Suprapubic skin (tissue), 4 donors: ENCODE measurements around the gene MCC. TPM values are rescaled to one million over a fixed set of nuclear protein-coding genes. Genes with fewer than 3 reads are reported as not detected.

Experiments
- DNase-seq, 2 donors: peaks; one replicate each; pipeline ENCODE4 v3.0.0-alpha.2; 2019; ENCODE audit warnings: low spot score in 2 of 2
- H3K27ac ChIP-seq: fragments of 200-600 bp; sonication (generic); one replicate; pipeline ENCODE4 v1.5.1; 2019
- H3K27me3 ChIP-seq: fragments of 200-600 bp; sonication (generic); one replicate; pipeline ENCODE4 v1.5.1; 2019
- H3K36me3 ChIP-seq: fragments of 200-600 bp; sonication (generic); one replicate; pipeline ENCODE4 v1.5.1; 2019
- H3K4me1 ChIP-seq: fragments of 200-600 bp; sonication (generic); one replicate; pipeline ENCODE4 v1.5.1; 2019
- H3K4me3 ChIP-seq: fragments of 200-600 bp; sonication (generic); one replicate; pipeline ENCODE4 v1.5.1; 2019; ENCODE audit warnings: mild to moderate bottlenecking
- H3K9me3 ChIP-seq: fragments of 200-600 bp; sonication (generic); one replicate; pipeline ENCODE4 v1.5.1; 2019
- EP300 ChIP-seq: sonication (generic); formaldehyde crosslinking; IDR thresholded peaks from one replicate; pipeline ENCODE4 v1.6.1; 2017; ENCODE audit warnings: antibody characterized with exemption
- POLR2A ChIP-seq, 2 donors: fragments of 450-650 bp; IDR thresholded peaks; one replicate each; pipeline ENCODE4 v1.6.1; 2017; ENCODE audit warnings: antibody characterized with exemption in 2 of 2, mild to moderate bottlenecking in 2 of 2, moderate library complexity in 2 of 2
- POLR2AphosphoS5 ChIP-seq, 3 donors: sonication (generic); formaldehyde crosslinking; IDR thresholded peaks; one replicate each; pipeline ENCODE4 v1.6.1; 2017; ENCODE audit warnings: antibody characterized with exemption in 3 of 3
- WGBS: methylation state at CpG from one replicate; pipeline ENCODE4 v1.1.5; 2018; 5-methylcytosine and 5-hydroxymethylcytosine counted together
- total RNA-seq, 4 donors: library from RNA; depleted of rRNA; stranded (reverse); fragments of >200 nt; gene quantifications; one replicate each; pipeline ENCODE4 v1.1.0, GENCODE V29; 2016
- TF ChIP-seq, protein P1 (sequence below), 2 donors: fragments of 200-600 bp in 1 of 2; fragments of 450-650 bp in 1 of 2; sonication (generic) in 1 of 2; IDR thresholded peaks; one replicate each; pipeline ENCODE4 v1.5.1; 2016 to 2019; ENCODE audit warnings: antibody characterized with exemption in 2 of 2, mild to moderate bottlenecking in 1 of 2, moderate library complexity in 1 of 2

Gene MCC
- total RNA-seq, 4 donors from 2014 or later: 67.7 to 105 (median 86.6) TPM

GRCh38 chr5:113278976-113279375 is 209.3 kb downstream of the MCC start:
- Histone ChIP-seq H3K27ac (no peak overlapping the region), H3K9me3 (no peaks in the 10 kb centered on the region), H3K4me1 (peaks cover 45% of the 10 kb centered on the region), H3K27me3 (no peaks in the 10 kb centered on the region), H3K4me3 (no peak overlapping the region), H3K36me3 (no peaks in the 10 kb centered on the region)
- TF ChIP-seq POLR2A (IDR thresholded peaks at IDR 0.05) (no peak), EP300 (no peak), POLR2AphosphoS5 (IDR thresholded peaks at IDR 0.05) (no peak)
- TF ChIP-seq, protein P1, sequence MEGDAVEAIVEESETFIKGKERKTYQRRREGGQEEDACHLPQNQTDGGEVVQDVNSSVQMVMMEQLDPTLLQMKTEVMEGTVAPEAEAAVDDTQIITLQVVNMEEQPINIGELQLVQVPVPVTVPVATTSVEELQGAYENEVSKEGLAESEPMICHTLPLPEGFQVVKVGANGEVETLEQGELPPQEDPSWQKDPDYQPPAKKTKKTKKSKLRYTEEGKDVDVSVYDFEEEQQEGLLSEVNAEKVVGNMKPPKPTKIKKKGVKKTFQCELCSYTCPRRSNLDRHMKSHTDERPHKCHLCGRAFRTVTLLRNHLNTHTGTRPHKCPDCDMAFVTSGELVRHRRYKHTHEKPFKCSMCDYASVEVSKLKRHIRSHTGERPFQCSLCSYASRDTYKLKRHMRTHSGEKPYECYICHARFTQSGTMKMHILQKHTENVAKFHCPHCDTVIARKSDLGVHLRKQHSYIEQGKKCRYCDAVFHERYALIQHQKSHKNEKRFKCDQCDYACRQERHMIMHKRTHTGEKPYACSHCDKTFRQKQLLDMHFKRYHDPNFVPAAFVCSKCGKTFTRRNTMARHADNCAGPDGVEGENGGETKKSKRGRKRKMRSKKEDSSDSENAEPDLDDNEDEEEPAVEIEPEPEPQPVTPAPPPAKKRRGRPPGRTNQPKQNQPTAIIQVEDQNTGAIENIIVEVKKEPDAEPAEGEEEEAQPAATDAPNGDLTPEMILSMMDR (IDR thresholded peaks at IDR 0.05): no peak
- DNase-seq: no peak
- WGBS: 65% methylated on average over 4 of the region's 4 CpGs

DNA sequence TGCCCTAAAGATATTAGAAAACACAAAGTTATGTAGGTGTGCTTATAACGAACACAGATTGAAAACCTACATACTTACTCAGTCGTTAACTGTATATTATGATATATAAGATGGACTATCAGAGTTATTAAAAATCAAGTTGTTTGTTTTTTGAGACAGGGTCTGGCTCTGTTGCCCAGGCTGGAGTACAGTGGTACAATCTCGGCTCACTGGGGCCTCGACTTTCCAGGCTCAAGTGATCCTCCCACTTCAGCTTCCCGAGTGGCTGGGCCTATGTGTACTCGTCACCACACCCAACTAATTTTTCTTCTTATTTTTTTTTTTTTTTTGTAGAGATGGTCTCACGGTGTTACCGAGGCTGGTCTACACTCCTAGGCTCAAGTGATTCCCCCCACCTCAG is 211.8 kb downstream of the MCC start:
- no peak for TF ChIP-seq POLR2AphosphoS5 (IDR thresholded peaks at IDR 0.05)
- TF ChIP-seq POLR2A (IDR thresholded peaks at IDR 0.05): no peak
- TF ChIP-seq EP300: no peak
- TF ChIP-seq, protein P1 (IDR thresholded peaks at IDR 0.05): no peak
- peaks cover 41% of the 10 kb centered on the region for H3K4me1 ChIP-seq
- no peaks in the 10 kb centered on the region for H3K27me3 ChIP-seq
- no peak overlapping the region for H3K27ac ChIP-seq
- WGBS: 95% methylated on average over 8 of the region's 8 CpGs
- H3K36me3 ChIP-seq: no peaks in the 10 kb centered on the region
- no peaks in the 10 kb centered on the region for H3K9me3 ChIP-seq
- no peak for DNase-seq
- no peak overlapping the region for H3K4me3 ChIP-seq

DNA sequence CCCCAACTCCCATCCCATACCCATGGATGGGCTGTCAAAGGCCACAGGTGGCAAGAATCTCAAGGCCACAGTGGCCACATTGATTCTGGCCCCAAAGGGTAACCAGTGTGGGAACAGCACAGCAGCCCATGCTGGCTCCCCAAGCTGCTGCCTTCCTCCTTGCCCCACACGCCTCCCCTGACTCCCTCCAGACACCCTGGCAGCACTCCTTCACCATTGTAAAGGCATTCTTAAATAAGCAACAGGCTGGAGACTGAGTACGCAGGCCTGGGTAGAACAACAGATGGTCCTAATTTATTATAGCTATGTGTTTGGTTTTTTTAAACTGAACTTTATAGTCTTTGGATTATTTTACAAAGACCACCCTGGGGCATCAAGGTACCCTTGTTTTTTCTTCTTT is 212.3 kb downstream of the MCC start:
- WGBS: 76% methylated on average over 2 of the region's 2 CpGs
- Histone ChIP-seq H3K9me3 (no peaks in the 10 kb centered on the region), H3K4me3 (no peak overlapping the region), H3K27ac (no peak overlapping the region), H3K4me1 (peaks cover 37% of the 10 kb centered on the region), H3K27me3 (no peaks in the 10 kb centered on the region), H3K36me3 (no peaks in the 10 kb centered on the region)
- no peak for TF ChIP-seq POLR2A (IDR thresholded peaks at IDR 0.05)
- TF ChIP-seq, protein P1 (IDR thresholded peaks at IDR 0.05): no peak
- no peak for TF ChIP-seq POLR2AphosphoS5 (IDR thresholded peaks at IDR 0.05)
- no peak for TF ChIP-seq EP300
- DNase-seq: no peak

- Histone ChIP-seq H3K27ac (no peak overlapping the region), H3K36me3 (no peaks in the 10 kb centered on the region), H3K9me3 (no peaks in the 10 kb centered on the region), H3K4me1 (peaks cover 30% of the 10 kb centered on the region), H3K4me3 (no peak overlapping the region), H3K27me3 (no peaks in the 10 kb centered on the region)
- DNase-seq: no peak
- 74% methylated on average over 3 of the region's 3 CpGs for WGBS
- TF ChIP-seq EP300 (no peak), POLR2A (IDR thresholded peaks at IDR 0.05) (no peak), POLR2AphosphoS5 (IDR thresholded peaks at IDR 0.05) (no peak)
- TF ChIP-seq, protein P1 (IDR thresholded peaks at IDR 0.05): no peak
Observed at GRCh38 chr5:113274836-113275414, 213.3 kb downstream of the MCC start.

- Histone ChIP-seq H3K36me3 (no peaks in the 10 kb centered on the region), H3K9me3 (no peaks in the 10 kb centered on the region), H3K27me3 (no peaks in the 10 kb centered on the region), H3K4me3 (no peak overlapping the region), H3K4me1 (peaks cover 36% of the 10 kb centered on the region), H3K27ac (no peak overlapping the region)
- WGBS: 73% methylated on average over 3 of the region's 3 CpGs
- DNase-seq: no peak
- TF ChIP-seq POLR2A (IDR thresholded peaks at IDR 0.05): no peak
- TF ChIP-seq POLR2AphosphoS5 (IDR thresholded peaks at IDR 0.05): no peak
- TF ChIP-seq EP300: no peak
- TF ChIP-seq, protein P1 (IDR thresholded peaks at IDR 0.05): no peak
Observed at GRCh38 chr5:113273948-113274347, 214.3 kb downstream of the MCC start.
